BLaER1 treated with 17β-estradiol and CSF1 and Interleukin-3, amounts not matched to agents 10 nM and 100 nM (cell line): ENCODE results near the gene KCNMB1.

Experiments
- H3K27ac ChIP-seq, 11 experiments: shearing (Covaris generic); formaldehyde crosslinking; 2 replicates each; pipeline ENCODE4 v1.8.1; 2022
- H3K27me3 ChIP-seq, 11 experiments: shearing (Covaris generic); formaldehyde crosslinking; 2 replicates each; pipeline ENCODE4 v1.8.1; 2022
- H3K36me3 ChIP-seq, 11 experiments: shearing (Covaris generic); formaldehyde crosslinking; 2 replicates each; pipeline ENCODE4 v1.8.1; 2022
- H3K4me1 ChIP-seq, 10 experiments: shearing (Covaris generic); formaldehyde crosslinking; 2 replicates each; pipeline ENCODE4 v1.8.1; 2022
- H3K4me2 ChIP-seq, 11 experiments: shearing (Covaris generic); formaldehyde crosslinking; 2 replicates each; pipeline ENCODE4 v1.8.1; 2022
- H3K4me3 ChIP-seq, 10 experiments: shearing (Covaris generic); formaldehyde crosslinking; 2 replicates each; pipeline ENCODE4 v1.8.1; 2022
- H3K9ac ChIP-seq, 11 experiments: shearing (Covaris generic); formaldehyde crosslinking; 2 replicates each; pipeline ENCODE4 v1.8.1; 2022
- H3K9me3 ChIP-seq, 11 experiments: shearing (Covaris generic); formaldehyde crosslinking; replicated peaks in 1 of 11; 2 replicates each; pipeline ENCODE4 v1.8.1; 2022
- H4K20me1 ChIP-seq, 11 experiments: shearing (Covaris generic); formaldehyde crosslinking; 2 replicates each; pipeline ENCODE4 v1.8.1; 2022
- Cebpa-rat ChIP-seq, 11 experiments: shearing (Covaris generic); IDR thresholded peaks; 2 replicates each; pipeline ENCODE4 v1.8.1; 2022

KCNMB1 gene

GRCh38 chr5:170430256-170430655, 41.1 kb upstream of the KCNMB1 start:
- no peak for TF ChIP-seq Cebpa-rat (IDR thresholded peaks at IDR 0.05)
- Histone ChIP-seq H3K9me3 (peaks cover 7 to 14% (median 10%) of the 10 kb centered on the region in 11 experiments; a peak in 16 of 22 replicates), H3K4me1 (peaks cover 25 to 45% (median 39%) of the 10 kb centered on the region in 10 experiments), H4K20me1 (peaks cover 0 to 11% (median 0%) of the 10 kb centered on the region in 11 experiments; a peak in 3 of 22 replicates), H3K36me3 (no peaks in the 10 kb centered on the region), H3K27me3 (no peaks in the 10 kb centered on the region), H3K9ac (no peak overlapping the region), H3K4me3 (no peak overlapping the region), H3K4me2 (no peak overlapping the region), H3K27ac (no peak overlapping the region)

- H3K27ac ChIP-seq: no peak overlapping the region; a peak in 1 of 22 replicates
Observed at GRCh38 chr5:170429014-170429413, 39.8 kb upstream of the KCNMB1 start.

GRCh38 chr5:170427672-170428236, 38.6 kb upstream of the KCNMB1 start:
- peaks cover 26 to 48% (median 40%) of the 10 kb centered on the region in 10 experiments for H3K4me1 ChIP-seq
- H3K36me3 ChIP-seq: no peaks in the 10 kb centered on the region
- H3K4me3 ChIP-seq: no peak overlapping the region
- H3K4me2 ChIP-seq: peak overlapping the region; percentile 64 to 87 (median 81)
- H3K9me3 ChIP-seq: peaks cover 3 to 8% (median 5%) of the 10 kb centered on the region in 11 experiments; a peak in 16 of 22 replicates
- H3K27ac ChIP-seq: peak overlapping the region in 6 of 11 experiments; percentile 21 to 69 (median 42); a peak in 9 of 22 replicates
- peaks cover 0 to 11% (median 0%) of the 10 kb centered on the region in 11 experiments; a peak in 3 of 22 replicates for H4K20me1 ChIP-seq
- no peaks in the 10 kb centered on the region for H3K27me3 ChIP-seq
- H3K9ac ChIP-seq: peak overlapping the region in 4 of 11 experiments; percentile 14 to 48 (median 36); a peak in 4 of 22 replicates
- no peak for TF ChIP-seq Cebpa-rat (IDR thresholded peaks at IDR 0.05)

More at GRCh38 chr5:170429014-170429413, 39.8 kb upstream of the KCNMB1 start:
- H4K20me1 ChIP-seq: peaks cover 0 to 11% (median 0%) of the 10 kb centered on the region in 11 experiments; a peak in 3 of 22 replicates
- no peak overlapping the region for H3K9ac ChIP-seq
- no peaks in the 10 kb centered on the region for H3K27me3 ChIP-seq
- peaks cover 26 to 45% (median 40%) of the 10 kb centered on the region in 10 experiments for H3K4me1 ChIP-seq
- H3K4me2 ChIP-seq: peak overlapping the region in 8 of 11 experiments; percentile 64 to 87 (median 84); a peak in 14 of 22 replicates
- TF ChIP-seq Cebpa-rat (IDR thresholded peaks at IDR 0.05): no peak
- peaks cover 7 to 14% (median 10%) of the 10 kb centered on the region in 11 experiments; a peak in 16 of 22 replicates for H3K9me3 ChIP-seq
- no peak overlapping the region for H3K4me3 ChIP-seq
- no peaks in the 10 kb centered on the region for H3K36me3 ChIP-seq

- peak overlapping the region in 3 of 11 experiments; percentile 28 to 48 (median 35); a peak in 2 of 22 replicates for H3K9ac ChIP-seq
- H3K4me2 ChIP-seq: peak overlapping the region; percentile 64 to 87 (median 81)
- H3K36me3 ChIP-seq: no peaks in the 10 kb centered on the region
- H3K4me3 ChIP-seq: no peak overlapping the region
- no peak for TF ChIP-seq Cebpa-rat (IDR thresholded peaks at IDR 0.05)
- no peaks in the 10 kb centered on the region for H3K9me3 ChIP-seq
- peak overlapping the region in 6 of 11 experiments; percentile 1 to 69 (median 42); a peak in 8 of 22 replicates for H3K27ac ChIP-seq
- H4K20me1 ChIP-seq: peaks cover 0 to 11% (median 0%) of the 10 kb centered on the region in 11 experiments; a peak in 3 of 22 replicates
- H3K4me1 ChIP-seq: peaks cover 26 to 55% (median 45%) of the 10 kb centered on the region in 10 experiments
- no peaks in the 10 kb centered on the region for H3K27me3 ChIP-seq
Observed at GRCh38 chr5:170426786-170427185, 37.6 kb upstream of the KCNMB1 start.

GRCh38 chr5:170426149-170426767, 37.1 kb upstream of the KCNMB1 start:
- H3K36me3 ChIP-seq: no peaks in the 10 kb centered on the region
- TF ChIP-seq Cebpa-rat (IDR thresholded peaks at IDR 0.05): no peak
- peaks cover 0 to 11% (median 0%) of the 10 kb centered on the region in 11 experiments; a peak in 3 of 22 replicates for H4K20me1 ChIP-seq
- H3K4me1 ChIP-seq: peaks cover 26 to 55% (median 47%) of the 10 kb centered on the region in 10 experiments
- H3K4me2 ChIP-seq: peak overlapping the region; percentile 64 to 87 (median 81); a peak in 21 of 22 replicates
- H3K27me3 ChIP-seq: no peaks in the 10 kb centered on the region
- H3K4me3 ChIP-seq: no peak overlapping the region
- peak overlapping the region in 2 of 11 experiments; percentile 49 to 69; a peak in 5 of 22 replicates for H3K27ac ChIP-seq
- no peaks in the 10 kb centered on the region for H3K9me3 ChIP-seq
- peak overlapping the region in 3 of 11 experiments; percentile 28 to 48 (median 35); a peak in 2 of 22 replicates for H3K9ac ChIP-seq

- Histone ChIP-seq H3K27me3 (no peaks in the 10 kb centered on the region), H3K4me3 (no peak overlapping the region), H3K9ac (no peak overlapping the region), H3K4me2 (peak overlapping the region in 10 of 11 experiments; percentile 6 to 87 (median 79); a peak in 13 of 22 replicates), H4K20me1 (peaks cover 0 to 11% (median 0%) of the 10 kb centered on the region in 11 experiments; a peak in 3 of 22 replicates), H3K27ac (0 out of 22 replicates have a peak overlapping the region, but pooled peaks of 1 of the 11 experiments have one; percentile 10), H3K9me3 (no peaks in the 10 kb centered on the region), H3K36me3 (no peaks in the 10 kb centered on the region), H3K4me1 (peaks cover 26 to 60% (median 50%) of the 10 kb centered on the region in 10 experiments)
- no peak for TF ChIP-seq Cebpa-rat (IDR thresholded peaks at IDR 0.05)
Observed at GRCh38 chr5:170425731-170426130, 36.6 kb upstream of the KCNMB1 start.

GRCh38 chr5:170424629-170425028, 35.5 kb upstream of the KCNMB1 start:
- no peaks in the 10 kb centered on the region for H3K9me3 ChIP-seq
- H3K27ac ChIP-seq: no peak overlapping the region
- H3K4me2 ChIP-seq: no peak overlapping the region
- no peak overlapping the region for H3K9ac ChIP-seq
- no peaks in the 10 kb centered on the region for H3K27me3 ChIP-seq
- peaks cover 0 to 11% (median 0%) of the 10 kb centered on the region in 11 experiments; a peak in 3 of 22 replicates for H4K20me1 ChIP-seq
- TF ChIP-seq Cebpa-rat (IDR thresholded peaks at IDR 0.05): no peak
- no peak overlapping the region for H3K4me3 ChIP-seq
- H3K36me3 ChIP-seq: no peaks in the 10 kb centered on the region
- H3K4me1 ChIP-seq: peaks cover 26 to 62% (median 52%) of the 10 kb centered on the region in 10 experiments

- Histone ChIP-seq H3K27me3 (no peaks in the 10 kb centered on the region), H3K9me3 (no peaks in the 10 kb centered on the region), H3K4me2 (no peak overlapping the region), H3K4me3 (no peak overlapping the region), H3K27ac (no peak overlapping the region), H3K4me1 (peaks cover 26 to 55% (median 46%) of the 10 kb centered on the region in 10 experiments), H3K9ac (no peak overlapping the region), H3K36me3 (no peaks in the 10 kb centered on the region), H4K20me1 (peaks cover 0 to 11% (median 0%) of the 10 kb centered on the region in 11 experiments; a peak in 3 of 22 replicates)
- TF ChIP-seq Cebpa-rat (IDR thresholded peaks at IDR 0.05): no peak
Observed at GRCh38 chr5:170423692-170424091, 34.5 kb upstream of the KCNMB1 start.

GRCh38 chr5:170421826-170422225, 32.7 kb upstream of the KCNMB1 start:
- no peak overlapping the region for H3K4me3 ChIP-seq
- H3K9me3 ChIP-seq: no peaks in the 10 kb centered on the region
- no peak overlapping the region for H3K9ac ChIP-seq
- TF ChIP-seq Cebpa-rat (IDR thresholded peaks at IDR 0.05): no peak
- peaks cover 14 to 37% (median 28%) of the 10 kb centered on the region in 10 experiments for H3K4me1 ChIP-seq
- peak overlapping the region in 5 of 11 experiments; percentile 12 to 39 (median 30); a peak in 5 of 22 replicates for H3K4me2 ChIP-seq
- no peaks in the 10 kb centered on the region for H3K36me3 ChIP-seq
- peaks cover 0 to 2% (median 0%) of the 10 kb centered on the region in 11 experiments; a peak in 1 of 22 replicates for H4K20me1 ChIP-seq
- no peak overlapping the region for H3K27ac ChIP-seq
- no peaks in the 10 kb centered on the region for H3K27me3 ChIP-seq
